SK-N-SH (cell line): Measurements from ENCODE around the gene TGM5. TPM values are rescaled to one million over a fixed set of nuclear protein-coding genes. Genes with fewer than 3 reads are reported as not detected.

Experiments
- CTCF ChIA-PET: fragments of 300-600, 350-600 bp; formaldehyde crosslinking; extraction: SDS; loops from one replicate; lab custom pipeline; 2021; lab: Yijun Ruan, JAX
- POLR2A ChIA-PET: fragments of 350-600 bp; sonication (Branson Sonifier 250); formaldehyde crosslinking; extraction: SDS; loops from one replicate; lab custom pipeline; 2020; ENCODE audit warnings: antibody characterized with exemption, inconsistent platforms; lab: Yijun Ruan, JAX
- DNase-seq: peaks from one replicate; pipeline ENCODE4 v3.0.0; 2012
- H2AFZ ChIP-seq: fragments of 200-600 bp; sonication (generic); 2 replicates; pipeline ENCODE4 v1.8.1; 2016; ENCODE audit warnings: antibody characterized with exemption, mild to moderate bottlenecking, low read depth
- H3F3A ChIP-seq: fragments of 200-600 bp; sonication (generic); replicated peaks from 2 replicates; pipeline ENCODE3; 2016; ENCODE audit warnings: antibody characterized with exemption, mild to moderate bottlenecking; ENCODE audit not compliant: insufficient read depth
- H3K27ac ChIP-seq, 2 experiments: fragments of 200-500 bp in 1 of 2; fragments of 200-600 bp in 1 of 2; sonication (Bioruptor generic) in 1 of 2; sonication (generic), shearing (Covaris generic) in 1 of 2; 2 replicates each; pipeline versions ENCODE4 v1.5.1 to v1.6.1; 2014 to 2016; ENCODE audit warnings: low read depth in 2 of 2, inconsistent platforms in 1 of 2, low read length in 1 of 2, mild to moderate bottlenecking in 1 of 2, mixed read lengths in 1 of 2
- H3K27me3 ChIP-seq: fragments of 200-600 bp; sonication (generic), shearing (Covaris generic); 2 replicates; pipeline ENCODE4 v1.6.1; 2016; ENCODE audit warnings: mixed run types; ENCODE audit not compliant: insufficient read depth
- H3K36me3 ChIP-seq, 2 experiments: fragments of 200-500 bp in 1 of 2; fragments of 200-600 bp in 1 of 2; sonication (Bioruptor generic) in 1 of 2; sonication (generic) in 1 of 2; replicated peaks in 1 of 2; 2 replicates each; pipeline versions ENCODE3 to v1.5.1; 2014 to 2016; ENCODE audit warnings: low read length in 1 of 2, mild to moderate bottlenecking in 1 of 2; ENCODE audit not compliant: insufficient read depth in 2 of 2, control insufficient read depth in 1 of 2
- H3K4me1 ChIP-seq, 2 experiments: fragments of 200-500 bp in 1 of 2; fragments of 200-600 bp in 1 of 2; sonication (Bioruptor generic) in 1 of 2; sonication (generic), shearing (Covaris generic) in 1 of 2; 2 replicates each; pipeline versions ENCODE4 v1.5.1 to v1.6.1; 2014 to 2016; ENCODE audit warnings: low read depth in 1 of 2, low read length in 1 of 2, mixed run types in 1 of 2; ENCODE audit not compliant: insufficient read depth in 2 of 2, control insufficient read depth in 1 of 2
- H3K4me2 ChIP-seq: fragments of 200-600 bp; sonication (generic), shearing (Covaris generic); 2 replicates; pipeline ENCODE4 v1.6.1; 2017; ENCODE audit warnings: mixed run types
- H3K4me3 ChIP-seq, 2 experiments: fragments of 200-500 bp in 1 of 2; fragments of 200-600 bp in 1 of 2; sonication (Bioruptor generic) in 1 of 2; sonication (generic), shearing (Covaris generic) in 1 of 2; 2 replicates each; pipeline versions ENCODE4 v1.5.1 to v1.8.1; 2014 to 2016; ENCODE audit warnings: low read depth in 2 of 2, inconsistent platforms in 1 of 2, low read length in 1 of 2, mild to moderate bottlenecking in 1 of 2, mixed read lengths in 1 of 2, moderate library complexity in 1 of 2
- H3K79me2 ChIP-seq: fragments of 200-600 bp; sonication (generic); 2 replicates; pipeline ENCODE4 v1.8.1; 2017; ENCODE audit warnings: mild to moderate bottlenecking; ENCODE audit not compliant: insufficient read depth
- H3K9ac ChIP-seq: fragments of 200-600 bp; sonication (generic); 2 replicates; pipeline ENCODE4 v1.6.1; 2017; ENCODE audit warnings: mixed run types
- H3K9me2 ChIP-seq: fragments of 200-600 bp; sonication (generic); 2 replicates; pipeline ENCODE4 v1.6.1; 2017; ENCODE audit warnings: mixed run types
- H3K9me3 ChIP-seq: fragments of 200-600 bp; sonication (generic); 2 replicates; pipeline ENCODE4 v1.6.1; 2017; ENCODE audit warnings: mixed run types, mild to moderate bottlenecking, moderate library complexity
- H4K20me1 ChIP-seq: fragments of 200-600 bp; sonication (generic); 2 replicates; pipeline ENCODE4 v1.6.1; 2017; ENCODE audit warnings: mild to moderate bottlenecking, mixed run types; ENCODE audit not compliant: insufficient read depth
- CHD2 ChIP-seq: fragments of 150-350 bp; IDR thresholded peaks from 2 replicates; pipeline ENCODE4 v1.6.1; 2018; ENCODE audit warnings: low read length; ENCODE audit not compliant: partially characterized antibody
- CTCF ChIP-seq: fragments of 200-600 bp; sonication (generic); IDR thresholded peaks from 2 replicates; pipeline ENCODE4 v1.6.1; 2017; ENCODE audit warnings: antibody characterized with exemption, mild to moderate bottlenecking, moderate library complexity
- FOSL2 ChIP-seq: IDR thresholded peaks from 2 replicates; pipeline ENCODE4 v1.4.0; 2012; ENCODE audit warnings: low read depth, mild to moderate bottlenecking, moderate library complexity, borderline replicate concordance
- FOXJ3 ChIP-seq: sonication (generic); formaldehyde crosslinking; IDR thresholded peaks from 2 replicates; pipeline ENCODE4 v1.5.1; 2020; ENCODE audit warnings: mild to moderate bottlenecking, missing genetic modification reagents
- FOXM1 ChIP-seq: IDR thresholded peaks from 2 replicates; pipeline ENCODE4 v1.4.0; 2012; ENCODE audit warnings: low read depth, mild to moderate bottlenecking
- GABPA ChIP-seq: IDR thresholded peaks from 2 replicates; pipeline ENCODE4 v1.4.0; 2012; ENCODE audit warnings: low read depth, mild to moderate bottlenecking
- GATA2 ChIP-seq: sonication (generic); formaldehyde crosslinking; IDR thresholded peaks from 2 replicates; pipeline ENCODE4 v1.5.0; 2020; ENCODE audit warnings: mild to moderate bottlenecking, missing genetic modification reagents
- IRF3 ChIP-seq: fragments of 150-350 bp; IDR thresholded peaks from 2 replicates; pipeline ENCODE4 v1.6.1; 2016; ENCODE audit warnings: mild to moderate bottlenecking, low read depth, low read length
- JUND ChIP-seq: IDR thresholded peaks from 2 replicates; pipeline ENCODE4 v1.4.0; 2012
- MAX ChIP-seq: IDR thresholded peaks from 2 replicates; pipeline ENCODE4 v1.4.0; 2012; ENCODE audit warnings: low read depth
- NFIC ChIP-seq: IDR thresholded peaks from 2 replicates; pipeline ENCODE4 v1.4.0; 2012; ENCODE audit warnings: borderline replicate concordance
- NRF1 ChIP-seq: IDR thresholded peaks from 2 replicates; pipeline ENCODE4 v1.6.1; 2012; ENCODE audit warnings: low read depth, mild to moderate bottlenecking, low read length
- POLR2AphosphoS5 ChIP-seq: IDR thresholded peaks from 2 replicates; pipeline ENCODE4 v1.6.1; 2012; ENCODE audit warnings: low read depth, low read length
- RAD21 ChIP-seq: IDR thresholded peaks from 2 replicates; pipeline ENCODE4 v1.6.1; 2012; ENCODE audit warnings: mild to moderate bottlenecking, low read length
- RFX5 ChIP-seq: IDR thresholded peaks from 2 replicates; pipeline ENCODE4 v1.6.1; 2012; ENCODE audit warnings: mild to moderate bottlenecking, improper control_type of control experiment, low read length
- TAF1 ChIP-seq: IDR thresholded peaks from 2 replicates; pipeline ENCODE4 v1.6.1; 2012; ENCODE audit warnings: low read depth, mild to moderate bottlenecking, low read length, moderate library complexity, borderline replicate concordance
- TEAD4 ChIP-seq: IDR thresholded peaks from 2 replicates; pipeline ENCODE4 v1.4.0; 2012; ENCODE audit warnings: mild to moderate bottlenecking, borderline replicate concordance; ENCODE audit not compliant: insufficient read depth
- USF1 ChIP-seq: IDR thresholded peaks from 2 replicates; pipeline ENCODE4 v1.4.0; 2012; ENCODE audit warnings: low read depth, borderline replicate concordance
- YY1 ChIP-seq: IDR thresholded peaks from 2 replicates; pipeline ENCODE4 v1.4.0; 2012; ENCODE audit warnings: low read depth, mild to moderate bottlenecking
- WGBS: methylation state at CpG from one replicate; pipeline ENCODE4 v1.1.6; 2017; ENCODE audit warnings: low lambda C conversion rate; 5-methylcytosine and 5-hydroxymethylcytosine counted together
- polyA plus RNA-seq, 3 experiments: library from polyadenylated mRNA; depleted of rRNA; stranded (reverse); fragments of >200 nt; gene quantifications; 2 replicates each; pipeline ENCODE4 v1.2.3, GENCODE V29; 2012
- TF ChIP-seq, protein P1 (sequence below): IDR thresholded peaks from 2 replicates; pipeline ENCODE4 v1.4.0; 2012; ENCODE audit warnings: low read depth, borderline replicate concordance

The TGM5 gene
- polyA plus RNA-seq, 1 of the 3 experiments (the other 2 are of a cell fraction) = not detected

DNA sequence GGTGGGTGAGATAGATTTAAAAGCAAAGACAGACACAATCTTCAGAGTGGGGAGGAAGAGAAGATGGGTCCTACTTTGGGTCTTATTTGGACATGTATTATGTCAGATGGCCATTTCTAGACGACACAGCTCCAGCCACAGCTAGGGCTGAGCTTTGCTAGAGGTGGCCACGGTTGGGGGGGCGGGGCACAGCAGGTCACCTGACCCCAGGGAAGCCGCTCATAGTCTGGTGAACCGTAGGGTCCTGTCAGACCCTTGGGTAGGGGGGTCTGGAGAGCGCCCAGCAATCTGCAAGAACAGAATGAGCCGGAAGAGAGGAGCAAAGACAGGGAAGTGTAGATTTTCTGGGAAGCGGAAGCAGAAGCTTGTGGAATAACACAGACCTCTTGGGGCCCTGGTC is 52.6 kb downstream of the TGM5 start:
- Histone ChIP-seq H2AFZ (no peak overlapping the region), H3K4me1 (peaks cover 0 to 11% of the 10 kb centered on the region in 2 experiments; a peak in 1 of 4 replicates), H3K4me2 (no peak overlapping the region), H4K20me1 (no peaks in the 10 kb centered on the region), H3K36me3 (no peaks in the 10 kb centered on the region), H3K79me2 (no peaks in the 10 kb centered on the region), H3K9me2 (no peaks in the 10 kb centered on the region), H3K9me3 (no peaks in the 10 kb centered on the region), H3K4me3 (no peak overlapping the region), H3F3A (no peaks in the 10 kb centered on the region), H3K27ac (no peak overlapping the region), H3K9ac (no peak overlapping the region), H3K27me3 (peaks cover 8% of the 10 kb centered on the region; the same call in 1 of the 2 replicates)
- ChIA-PET POLR2A (no interaction called here), CTCF (interaction anchor here (0.9 to 11.9 kb wide), 7 partner anchors 10 to 71 kb away, joined by 3 to 70 read pairs (median 4); partner anchors contain the start of gene CCNDBP1)
- TF ChIP-seq USF1 (no peak), MAX (no peak), NRF1 (no peak), NFIC (no peak), FOXJ3 (CRISPR knock-in tag) (no peak), POLR2AphosphoS5 (no peak), CHD2 (no peak), JUND (no peak), RFX5 (no peak), RAD21 (no peak), TAF1 (no peak), GATA2 (CRISPR knock-in tag) (no peak), IRF3 (no peak), YY1 (no peak), FOXM1 (no peak), TEAD4 (no peak), GABPA (no peak), FOSL2 (no peak), CTCF (no peak)
- TF ChIP-seq, protein P1, sequence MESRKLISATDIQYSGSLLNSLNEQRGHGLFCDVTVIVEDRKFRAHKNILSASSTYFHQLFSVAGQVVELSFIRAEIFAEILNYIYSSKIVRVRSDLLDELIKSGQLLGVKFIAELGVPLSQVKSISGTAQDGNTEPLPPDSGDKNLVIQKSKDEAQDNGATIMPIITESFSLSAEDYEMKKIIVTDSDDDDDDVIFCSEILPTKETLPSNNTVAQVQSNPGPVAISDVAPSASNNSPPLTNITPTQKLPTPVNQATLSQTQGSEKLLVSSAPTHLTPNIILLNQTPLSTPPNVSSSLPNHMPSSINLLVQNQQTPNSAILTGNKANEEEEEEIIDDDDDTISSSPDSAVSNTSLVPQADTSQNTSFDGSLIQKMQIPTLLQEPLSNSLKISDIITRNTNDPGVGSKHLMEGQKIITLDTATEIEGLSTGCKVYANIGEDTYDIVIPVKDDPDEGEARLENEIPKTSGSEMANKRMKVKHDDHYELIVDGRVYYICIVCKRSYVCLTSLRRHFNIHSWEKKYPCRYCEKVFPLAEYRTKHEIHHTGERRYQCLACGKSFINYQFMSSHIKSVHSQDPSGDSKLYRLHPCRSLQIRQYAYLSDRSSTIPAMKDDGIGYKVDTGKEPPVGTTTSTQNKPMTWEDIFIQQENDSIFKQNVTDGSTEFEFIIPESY = no peak
- WGBS = 64% methylated on average over 8 of the region's 8 CpGs
- DNase-seq = no peak
